NT2/D1 (cell line): Measurements from ENCODE around the gene PTDSS2.

Experiments
- YY1 ChIP-seq: IDR thresholded peaks from 2 replicates; pipeline ENCODE4 v1.6.1; 2011; ENCODE audit not compliant: insufficient read length, insufficient read depth
- ZNF274 ChIP-seq: IDR thresholded peaks from 2 replicates; pipeline ENCODE4 v1.6.1; 2011; ENCODE audit warnings: mild to moderate bottlenecking, low read depth, low read length

DNA sequence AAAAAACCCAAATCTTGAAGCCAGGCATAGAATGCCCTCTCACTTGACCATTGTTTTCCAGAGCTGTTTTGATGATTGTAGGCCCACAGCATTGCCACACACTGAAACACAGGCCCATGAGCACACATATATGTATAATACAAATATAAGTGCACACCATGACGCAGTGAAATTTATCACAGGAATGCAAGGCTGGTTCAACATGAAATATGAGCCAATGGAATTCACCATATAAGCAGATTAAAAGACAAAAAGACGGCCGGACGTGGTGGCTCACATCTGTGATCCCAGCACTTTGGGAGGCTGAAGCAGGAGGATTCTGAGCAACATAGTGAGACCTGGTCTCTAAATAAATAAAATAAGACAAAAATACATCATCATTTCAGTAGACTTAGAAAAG is 66.3 kb downstream of the PTDSS2 start:
- TF ChIP-seq YY1: no peak
- no peak for TF ChIP-seq ZNF274
